ENCODE measurements around the gene KIAA1958. TPM values are rescaled to one million over a fixed set of nuclear protein-coding genes. Genes with fewer than 3 reads are reported as not detected.

KIAA1958 gene
- polyA plus RNA-seq, 1 of the 3 experiments (the other 2 are of a cell fraction) = 1.6 TPM

- ChIA-PET POLR2A (no interaction called here), CTCF (interaction anchor here (1.0 to 1.1 kb wide), 2 partner anchors 11 to 238 kb away, joined by 3 read pairs; no protein-coding TSS in a partner anchor)
- Histone ChIP-seq H3K36me3 (replicated peaks in 1 of 2; ENCODE audit: control insufficient read depth in 1 of 2, insufficient read depth in 2 of 2, low read length in 1 of 2) (peaks cover 4 to 19% of the 10 kb centered on the region in 2 experiments), H3K27ac (ENCODE audit: low read depth in 2 of 2, low read length in 1 of 2) (no peak overlapping the region), H3K9me2 (no peaks in the 10 kb centered on the region), H3K4me2 (no peak overlapping the region), H3K9me3 (no peaks in the 10 kb centered on the region; the same call in 1 of the 2 replicates), H2AFZ (ENCODE audit: low read depth) (no peak overlapping the region), H3K9ac (no peak overlapping the region), H3K27me3 (ENCODE audit: insufficient read depth) (no peaks in the 10 kb centered on the region), H3K79me2 (ENCODE audit: insufficient read depth) (no peaks in the 10 kb centered on the region), H4K20me1 (ENCODE audit: insufficient read depth) (no peaks in the 10 kb centered on the region), H3F3A (replicated peaks; ENCODE audit: insufficient read depth) (peaks cover 3% of the 10 kb centered on the region), H3K4me3 (ENCODE audit: low read depth in 2 of 2, low read length in 1 of 2) (no peak overlapping the region), H3K4me1 (ENCODE audit: control insufficient read depth in 1 of 2, insufficient read depth in 2 of 2, low read depth in 1 of 2, low read length in 1 of 2) (peaks cover 0 to 2% of the 10 kb centered on the region in 2 experiments; a peak in 2 of 4 replicates)
- 97% methylated on average over 2 of the region's 2 CpGs for WGBS (ENCODE audit: low lambda C conversion rate)
- TF ChIP-seq POLR2AphosphoS5 (IDR thresholded peaks at IDR 0.05; ENCODE audit: low read depth, low read length) (no peak), ELF1 (IDR thresholded peaks at IDR 0.05) (no peak), JUND (IDR thresholded peaks at IDR 0.05) (no peak), MEF2A (IDR thresholded peaks at IDR 0.05; ENCODE audit: borderline replicate concordance, low read depth) (no peak), USF1 (IDR thresholded peaks at IDR 0.05; ENCODE audit: borderline replicate concordance, low read depth) (no peak), GABPA (IDR thresholded peaks at IDR 0.05; ENCODE audit: low read depth) (no peak), MAX (IDR thresholded peaks at IDR 0.05; ENCODE audit: low read depth) (no peak), CHD2 (IDR thresholded peaks at IDR 0.05; ENCODE audit: low read length, partially characterized antibody) (no peak), EZH2phosphoT487 (IDR thresholded peaks at IDR 0.05; ENCODE audit: borderline replicate concordance, low read depth) (no peak), SIN3A (IDR thresholded peaks at IDR 0.05; ENCODE audit: borderline replicate concordance, low read depth, low read length) (no peak), GATA2 (CRISPR knock-in tag; IDR thresholded peaks at IDR 0.05) (no peak), TCF12 (IDR thresholded peaks at IDR 0.05) (no peak), NFIC (IDR thresholded peaks at IDR 0.05; ENCODE audit: borderline replicate concordance) (no peak), RCOR1 (IDR thresholded peaks at IDR 0.05; ENCODE audit: low read length) (no peak), RXRA (IDR thresholded peaks at IDR 0.05; ENCODE audit: borderline replicate concordance, low read depth) (no peak), TEAD4 (IDR thresholded peaks at IDR 0.05; ENCODE audit: borderline replicate concordance, insufficient read depth) (no peak), REST (IDR thresholded peaks at IDR 0.05; ENCODE audit: low read depth, low read length) (no peak), FOXJ3 (CRISPR knock-in tag; IDR thresholded peaks at IDR 0.05) (no peak)
- TF ChIP-seq, protein P1, sequence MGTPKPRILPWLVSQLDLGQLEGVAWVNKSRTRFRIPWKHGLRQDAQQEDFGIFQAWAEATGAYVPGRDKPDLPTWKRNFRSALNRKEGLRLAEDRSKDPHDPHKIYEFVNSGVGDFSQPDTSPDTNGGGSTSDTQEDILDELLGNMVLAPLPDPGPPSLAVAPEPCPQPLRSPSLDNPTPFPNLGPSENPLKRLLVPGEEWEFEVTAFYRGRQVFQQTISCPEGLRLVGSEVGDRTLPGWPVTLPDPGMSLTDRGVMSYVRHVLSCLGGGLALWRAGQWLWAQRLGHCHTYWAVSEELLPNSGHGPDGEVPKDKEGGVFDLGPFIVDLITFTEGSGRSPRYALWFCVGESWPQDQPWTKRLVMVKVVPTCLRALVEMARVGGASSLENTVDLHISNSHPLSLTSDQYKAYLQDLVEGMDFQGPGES (IDR thresholded peaks at IDR 0.05; ENCODE audit: low read depth, low read length) = no peak
- DNase-seq = no peak
Observed at GRCh38 chr9:112473986-112474385, 12.6 kb upstream of the KIAA1958 start.
